ENCODE results near the gene ANKFY1. TPM values are rescaled to one million over a fixed set of nuclear protein-coding genes. Genes with fewer than 3 reads are reported as not detected.

The ANKFY1 gene
- total and polyA plus RNA-seq, 2 donors (not counting 3 experiments of a cell fraction or from before 2014, with no cell fraction given): 30.6 to 51.1 TPM

GRCh38 chr17:4208238-4208637 is 55.5 kb downstream of the ANKFY1 start:
- H3K9ac ChIP-seq (replicated peaks; ENCODE audit: extremely low read depth, insufficient read depth, low read length): no peak overlapping the region
- intact Hi-C loops (cut with micrococcal nuclease) (no loop called here), dilution Hi-C loops (cut with MboI; ENCODE audit: extremely low pct_ligation_motif_present, low sequenced_read_pairs) (no loop called here)
- FAIRE-seq: no peak
- DNase-seq (ENCODE audit: low read depth, low spot score): no peak
- CTCF ChIA-PET: no interaction called here
- H3K4me2 ChIP-seq (ENCODE audit: insufficient read depth, low read length): no peak overlapping the region
- no peaks in the 10 kb centered on the region for H4K20me1 ChIP-seq (replicated peaks; ENCODE audit: control insufficient read depth, extremely low read depth, insufficient read depth, low read length)
- no peaks in the 10 kb centered on the region for H3K9me1 ChIP-seq (replicated peaks; ENCODE audit: control insufficient read depth, extremely low read depth, insufficient read depth, low read length)
- no peak overlapping the region for H3K4me3 ChIP-seq (replicated peaks in 1 of 3; ENCODE audit: insufficient read depth in 1 of 3, low read depth in 1 of 3, low read length in 3 of 3)
- H3K4me1 ChIP-seq (ENCODE audit: control insufficient read depth, extremely low read depth, insufficient read depth, low read length): no peaks in the 10 kb centered on the region
- TF ChIP-seq FOS (IDR thresholded peaks at IDR 0.05; ENCODE audit: borderline replicate concordance, insufficient read depth, low read length): no peak
- TF ChIP-seq MYC (IDR thresholded peaks at IDR 0.05; ENCODE audit: low read depth, low read length): no peak
- no peak for TF ChIP-seq GATA2 (IDR thresholded peaks at IDR 0.05; ENCODE audit: insufficient read depth, insufficient read length, low read depth, low read length)
- no peak for TF ChIP-seq POLR2AphosphoS5 (IDR thresholded peaks at IDR 0.05; ENCODE audit: insufficient read depth, low read depth, low read length)
- TF ChIP-seq EZH2 (IDR thresholded peaks at IDR 0.05; ENCODE audit: borderline replicate concordance, low read depth, low read length, severe bottlenecking): no peak
- no peak for TF ChIP-seq POLR2A (IDR thresholded peaks at IDR 0.05; ENCODE audit: low read depth, low read length)
- TF ChIP-seq CTCF (IDR thresholded peaks at IDR 0.05; ENCODE audit: extremely low read depth in 1 of 2, insufficient read depth in 1 of 2, low read depth in 1 of 2, low read length in 2 of 2): no peak
- no peak for TF ChIP-seq JUN (IDR thresholded peaks at IDR 0.05; ENCODE audit: borderline replicate concordance, insufficient read depth, insufficient read length, low read depth)
- TF ChIP-seq MAX (IDR thresholded peaks at IDR 0.05; ENCODE audit: insufficient read depth, insufficient read length): no peak
- no peak overlapping the region for H2AFZ ChIP-seq (ENCODE audit: low read depth, low read length)
- H3K36me3 ChIP-seq (ENCODE audit: control insufficient read depth in 2 of 2, extremely low read depth in 1 of 2, insufficient read depth in 2 of 2, low read length in 2 of 2): peaks cover 6 to 10% of the 10 kb centered on the region in 2 experiments
- POLR2A ChIA-PET: no interaction called here
- no peaks in the 10 kb centered on the region for H3K27me3 ChIP-seq (ENCODE audit: control insufficient read depth in 2 of 2, insufficient read depth in 2 of 2, low read length in 2 of 2)
- peaks cover 5% of the 10 kb centered on the region for H3K79me2 ChIP-seq (ENCODE audit: control insufficient read depth, insufficient read depth, low read length)
- no TSS peak for BruUV-seq (replicated peaks)
- H3K9me3 ChIP-seq (replicated peaks; ENCODE audit: control insufficient read depth, insufficient read depth, low read length): no peaks in the 10 kb centered on the region
- no peak overlapping the region for H3K27ac ChIP-seq (ENCODE audit: insufficient read depth, low read depth, low read length)

Measured in endothelial cell of umbilical vein (primary cell).